H54 (cell line): ENCODE results near the gene NIF3L1.

Source experiments
- DNase-seq: peaks from one replicate; pipeline ENCODE4 v3.0.0; 2011; ENCODE audit warnings: low spot score, mixed read lengths; ENCODE audit not compliant: insufficient read length
- FAIRE-seq: peaks from 3 replicates; lab custom pipeline; 2011; peaks lifted over from hg19 to GRCh38; lab: Jason Lieb, UNC
- POLR2A ChIP-seq: IDR thresholded peaks from 2 replicates; pipeline ENCODE4 v1.6.1; 2011; ENCODE audit warnings: low read depth, mild to moderate bottlenecking, low read length

The NIF3L1 gene

GRCh38 chr2:200905618-200906296 lies 16.6 kb downstream of the NIF3L1 start:
- FAIRE-seq (peak; percentile 90), DNase-seq (peak; percentile 43)
- TF ChIP-seq POLR2A: no peak

GRCh38 chr2:200909958-200910357 lies 20.8 kb downstream of the NIF3L1 start:
- DNase-seq (no peak), FAIRE-seq (no peak)
- no peak for TF ChIP-seq POLR2A

GRCh38 chr2:200913654-200914053 lies 24.5 kb downstream of the NIF3L1 start:
- peak; percentile 22 for DNase-seq
- TF ChIP-seq POLR2A: no peak
- FAIRE-seq: peak; percentile 84

GRCh38 chr2:200922439-200922838 lies 33.3 kb downstream of the NIF3L1 start:
- FAIRE-seq: no peak
- no peak for TF ChIP-seq POLR2A
- no peak for DNase-seq

- FAIRE-seq (peak; percentile 80), DNase-seq (peak; percentile 45)
- TF ChIP-seq POLR2A: no peak
These were observed 40.4 kb downstream of the NIF3L1 start for GRCh38 chr2:200929334-200930249.

- no peak for TF ChIP-seq POLR2A
- DNase-seq: no peak
- no peak for FAIRE-seq
These were observed 41.9 kb downstream of the NIF3L1 start for GRCh38 chr2:200930947-200931626.

- FAIRE-seq (no peak), DNase-seq (no peak)
- no peak for TF ChIP-seq POLR2A
These were observed 50.7 kb downstream of the NIF3L1 start for GRCh38 chr2:200939832-200940231.

- DNase-seq: no peak
- no peak for FAIRE-seq
- TF ChIP-seq POLR2A: no peak
These were observed 54.4 kb downstream of the NIF3L1 start for GRCh38 chr2:200943527-200944105.

GRCh38 chr2:200944467-200945394 lies 55.6 kb downstream of the NIF3L1 start:
- DNase-seq (peak; percentile 29), FAIRE-seq (peak; percentile 98)
- TF ChIP-seq POLR2A: no peak

- no peak for FAIRE-seq
- no peak for TF ChIP-seq POLR2A
- DNase-seq: no peak
These were observed 56.2 kb downstream of the NIF3L1 start for GRCh38 chr2:200945395-200945729.

GRCh38 chr2:200950378-200950777 lies 61.2 kb downstream of the NIF3L1 start:
- FAIRE-seq: no peak
- no peak for TF ChIP-seq POLR2A
- no peak for DNase-seq
